NB4 (cell line): Measurements from ENCODE around the gene SGSM2.

Source experiments
- MYC ChIP-seq: IDR thresholded peaks from 2 replicates; pipeline ENCODE4 v1.6.1; 2011; ENCODE audit warnings: low read depth, low read length
- POLR2A ChIP-seq: IDR thresholded peaks from 2 replicates; pipeline ENCODE4 v1.6.1; 2011; ENCODE audit warnings: mild to moderate bottlenecking; ENCODE audit not compliant: insufficient read length; ENCODE audit errors: extremely low read depth
- TF ChIP-seq, protein P1 (sequence below): IDR thresholded peaks from one replicate; pipeline ENCODE4 v1.5.1; 2012; ENCODE audit warnings: low read depth, low read length
- TF ChIP-seq, protein P2 (sequence below): IDR thresholded peaks from 2 replicates; pipeline ENCODE4 v1.6.1; 2011; ENCODE audit warnings: low read depth, low read length

DNA sequence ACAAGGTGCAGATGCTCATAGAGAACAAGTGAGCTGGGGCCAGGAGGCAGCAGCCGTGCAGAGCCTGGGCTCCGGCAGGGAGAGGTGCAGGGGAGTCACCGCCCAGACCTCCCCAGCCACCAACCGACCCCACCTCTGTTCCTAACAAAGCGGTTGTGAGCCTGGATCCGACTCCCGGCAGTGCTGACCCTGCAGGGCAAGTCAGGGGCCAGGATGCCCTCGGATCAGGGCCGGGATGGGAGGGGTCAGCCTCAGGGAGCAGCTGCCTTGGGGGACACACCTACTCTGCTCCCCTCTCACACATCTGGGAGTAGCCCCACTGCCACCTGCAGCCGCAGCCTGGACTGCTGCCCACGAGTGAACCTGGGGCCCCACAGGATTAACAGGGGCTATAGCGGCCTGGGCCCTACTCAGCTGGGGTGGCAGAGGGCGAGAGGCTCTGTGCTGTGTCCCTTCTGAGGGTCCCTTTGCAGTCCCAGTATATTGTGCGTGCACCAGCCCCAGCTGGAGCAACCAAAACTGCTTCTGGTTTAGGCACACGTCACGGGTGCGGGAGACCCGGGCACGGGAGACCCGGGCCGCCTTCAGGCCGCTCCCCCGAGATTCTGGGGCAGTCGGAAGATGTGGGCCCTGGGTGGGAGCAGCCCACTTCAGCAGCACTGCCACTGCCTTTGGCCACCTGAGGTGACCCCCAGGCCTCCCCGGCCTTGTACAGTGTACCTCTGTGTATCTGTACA, 42.4 kb downstream of the SGSM2 start:
- TF ChIP-seq POLR2A = no peak
- TF ChIP-seq, protein P1, sequence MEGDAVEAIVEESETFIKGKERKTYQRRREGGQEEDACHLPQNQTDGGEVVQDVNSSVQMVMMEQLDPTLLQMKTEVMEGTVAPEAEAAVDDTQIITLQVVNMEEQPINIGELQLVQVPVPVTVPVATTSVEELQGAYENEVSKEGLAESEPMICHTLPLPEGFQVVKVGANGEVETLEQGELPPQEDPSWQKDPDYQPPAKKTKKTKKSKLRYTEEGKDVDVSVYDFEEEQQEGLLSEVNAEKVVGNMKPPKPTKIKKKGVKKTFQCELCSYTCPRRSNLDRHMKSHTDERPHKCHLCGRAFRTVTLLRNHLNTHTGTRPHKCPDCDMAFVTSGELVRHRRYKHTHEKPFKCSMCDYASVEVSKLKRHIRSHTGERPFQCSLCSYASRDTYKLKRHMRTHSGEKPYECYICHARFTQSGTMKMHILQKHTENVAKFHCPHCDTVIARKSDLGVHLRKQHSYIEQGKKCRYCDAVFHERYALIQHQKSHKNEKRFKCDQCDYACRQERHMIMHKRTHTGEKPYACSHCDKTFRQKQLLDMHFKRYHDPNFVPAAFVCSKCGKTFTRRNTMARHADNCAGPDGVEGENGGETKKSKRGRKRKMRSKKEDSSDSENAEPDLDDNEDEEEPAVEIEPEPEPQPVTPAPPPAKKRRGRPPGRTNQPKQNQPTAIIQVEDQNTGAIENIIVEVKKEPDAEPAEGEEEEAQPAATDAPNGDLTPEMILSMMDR = no peak
- TF ChIP-seq, protein P2, sequence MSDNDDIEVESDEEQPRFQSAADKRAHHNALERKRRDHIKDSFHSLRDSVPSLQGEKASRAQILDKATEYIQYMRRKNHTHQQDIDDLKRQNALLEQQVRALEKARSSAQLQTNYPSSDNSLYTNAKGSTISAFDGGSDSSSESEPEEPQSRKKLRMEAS = no peak
- TF ChIP-seq MYC = no peak
